GM21423 (cell line): Measurements from ENCODE around the gene USP9X.
A peak's percentile ranks its signal among the peaks of the same experiment; 100 is the strongest.
"Not testable (repeated sequence)": the region's sequence is repeated elsewhere in the genome, so short reads cannot be mapped to it uniquely, and the experiment has no call there.

Experiments used
- ATAC-seq: cut with Tn5 transposase; IDR thresholded peaks from one replicate; pipeline ENCODE4 v1.9.1; 2021; ENCODE audit warnings: mild to moderate bottlenecking, moderate library complexity; ENCODE audit not compliant: unreplicated experiment

Gene USP9X, protein sequence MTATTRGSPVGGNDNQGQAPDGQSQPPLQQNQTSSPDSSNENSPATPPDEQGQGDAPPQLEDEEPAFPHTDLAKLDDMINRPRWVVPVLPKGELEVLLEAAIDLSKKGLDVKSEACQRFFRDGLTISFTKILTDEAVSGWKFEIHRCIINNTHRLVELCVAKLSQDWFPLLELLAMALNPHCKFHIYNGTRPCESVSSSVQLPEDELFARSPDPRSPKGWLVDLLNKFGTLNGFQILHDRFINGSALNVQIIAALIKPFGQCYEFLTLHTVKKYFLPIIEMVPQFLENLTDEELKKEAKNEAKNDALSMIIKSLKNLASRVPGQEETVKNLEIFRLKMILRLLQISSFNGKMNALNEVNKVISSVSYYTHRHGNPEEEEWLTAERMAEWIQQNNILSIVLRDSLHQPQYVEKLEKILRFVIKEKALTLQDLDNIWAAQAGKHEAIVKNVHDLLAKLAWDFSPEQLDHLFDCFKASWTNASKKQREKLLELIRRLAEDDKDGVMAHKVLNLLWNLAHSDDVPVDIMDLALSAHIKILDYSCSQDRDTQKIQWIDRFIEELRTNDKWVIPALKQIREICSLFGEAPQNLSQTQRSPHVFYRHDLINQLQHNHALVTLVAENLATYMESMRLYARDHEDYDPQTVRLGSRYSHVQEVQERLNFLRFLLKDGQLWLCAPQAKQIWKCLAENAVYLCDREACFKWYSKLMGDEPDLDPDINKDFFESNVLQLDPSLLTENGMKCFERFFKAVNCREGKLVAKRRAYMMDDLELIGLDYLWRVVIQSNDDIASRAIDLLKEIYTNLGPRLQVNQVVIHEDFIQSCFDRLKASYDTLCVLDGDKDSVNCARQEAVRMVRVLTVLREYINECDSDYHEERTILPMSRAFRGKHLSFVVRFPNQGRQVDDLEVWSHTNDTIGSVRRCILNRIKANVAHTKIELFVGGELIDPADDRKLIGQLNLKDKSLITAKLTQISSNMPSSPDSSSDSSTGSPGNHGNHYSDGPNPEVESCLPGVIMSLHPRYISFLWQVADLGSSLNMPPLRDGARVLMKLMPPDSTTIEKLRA (N-terminal part only)

DNA sequence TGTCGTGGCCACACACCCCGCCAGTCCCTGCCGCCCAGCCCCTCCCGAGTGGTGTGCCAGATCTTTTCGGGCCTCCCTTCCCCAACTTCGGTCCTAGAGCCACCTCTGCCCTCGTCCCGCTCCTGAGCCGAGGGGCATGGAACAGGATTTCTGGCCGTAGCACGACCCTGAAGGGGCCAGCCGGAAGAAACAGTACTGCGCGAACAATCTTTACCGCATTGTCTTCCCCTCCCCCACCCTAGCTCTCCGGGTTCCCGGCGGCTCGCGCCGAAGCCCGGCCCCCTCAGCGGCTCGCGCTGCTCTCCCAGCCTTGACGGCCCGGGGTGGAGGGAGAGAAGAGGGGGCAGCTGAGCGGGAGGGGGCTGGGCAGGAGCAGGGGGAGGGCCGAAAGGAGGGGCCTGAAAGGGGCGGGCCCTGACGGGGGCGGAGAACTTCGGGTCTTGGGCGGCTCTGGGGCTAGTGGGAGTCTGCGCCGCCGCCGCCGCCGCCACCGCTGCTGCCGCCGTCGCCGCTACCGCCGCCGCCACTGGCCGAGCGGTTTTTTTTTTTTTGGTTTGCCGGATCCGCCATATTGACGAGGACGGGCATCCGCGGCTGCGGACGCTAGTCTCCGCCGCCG lies at the start of gene USP9X:
TSS of gene USP9X (plus strand) at position 553 of the 619 bp plus-strand sequence. CDS start 38,184 bp downstream, outside the sequence.
- peak; percentile 44 for ATAC-seq

DNA sequence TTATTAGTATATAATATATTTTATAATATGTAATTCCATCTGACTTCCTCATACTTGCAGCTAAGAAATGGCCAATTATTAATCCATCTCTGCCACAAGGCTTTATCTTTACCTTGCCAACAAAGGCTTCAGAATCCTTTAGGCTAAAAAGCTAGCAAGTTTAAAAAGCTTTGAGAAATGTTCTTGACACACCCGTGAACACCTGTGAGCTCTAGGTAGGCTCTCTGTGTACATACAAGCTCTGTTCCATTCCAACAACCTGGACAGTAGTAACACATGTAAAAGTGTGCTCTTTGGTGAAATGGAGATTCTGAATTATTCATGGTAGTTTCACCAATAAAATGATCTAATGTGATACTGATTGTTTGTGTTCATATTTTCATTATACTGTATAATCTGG lies 49.7 kb upstream of the USP9X start:
- no peak for ATAC-seq

DNA sequence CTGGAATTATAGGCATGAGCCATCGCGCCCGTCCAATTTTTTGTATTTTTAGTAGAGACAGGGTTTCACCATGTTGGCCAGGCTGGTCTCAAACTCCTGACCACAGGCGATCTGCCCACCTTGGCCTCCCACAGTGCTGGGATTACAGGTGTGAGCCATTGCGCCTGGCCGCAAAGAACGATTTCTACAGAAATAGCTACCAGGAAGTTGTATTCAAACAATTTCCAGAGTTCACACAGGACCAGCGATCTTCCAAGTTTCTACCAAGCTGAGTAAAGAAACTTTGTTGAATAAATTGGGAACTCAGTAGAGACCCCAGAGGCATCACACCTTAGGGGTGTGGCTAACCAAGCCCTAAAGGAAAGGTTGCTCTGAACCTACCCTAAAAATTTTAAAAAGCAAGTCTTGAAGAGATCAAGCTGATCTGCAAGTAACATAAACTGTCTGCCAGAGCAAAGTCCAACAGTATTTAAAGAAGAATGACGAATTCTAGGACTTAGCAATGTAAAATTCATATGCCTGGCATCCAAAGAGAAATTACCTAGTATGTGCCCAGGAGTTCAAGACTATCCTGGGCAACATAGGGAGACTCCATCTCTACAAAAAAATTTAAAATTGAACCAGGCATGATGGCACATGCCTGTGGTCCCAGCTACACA lies 48.4 kb upstream of the USP9X start:
- no peak for ATAC-seq

DNA sequence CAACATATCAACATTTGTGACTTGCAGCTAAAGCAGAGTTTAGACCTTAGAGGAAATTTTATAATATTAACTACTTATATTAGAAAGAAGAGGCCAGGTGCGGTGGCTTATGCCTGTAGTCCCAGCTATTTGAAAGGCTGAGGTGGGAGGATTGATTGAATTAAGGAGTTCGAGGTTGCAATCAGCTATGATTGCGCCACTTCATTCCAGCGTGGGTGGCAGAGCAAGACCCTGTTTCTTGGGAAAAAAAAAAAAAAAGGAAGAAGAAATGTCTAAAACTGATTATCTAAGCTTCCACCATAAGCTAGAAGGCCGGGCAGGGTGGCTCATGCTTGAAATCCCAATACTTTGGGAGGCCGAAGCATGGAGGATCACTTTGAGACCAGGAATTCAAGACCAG lies 42.0 kb upstream of the USP9X start:
- ATAC-seq = no peak

DNA sequence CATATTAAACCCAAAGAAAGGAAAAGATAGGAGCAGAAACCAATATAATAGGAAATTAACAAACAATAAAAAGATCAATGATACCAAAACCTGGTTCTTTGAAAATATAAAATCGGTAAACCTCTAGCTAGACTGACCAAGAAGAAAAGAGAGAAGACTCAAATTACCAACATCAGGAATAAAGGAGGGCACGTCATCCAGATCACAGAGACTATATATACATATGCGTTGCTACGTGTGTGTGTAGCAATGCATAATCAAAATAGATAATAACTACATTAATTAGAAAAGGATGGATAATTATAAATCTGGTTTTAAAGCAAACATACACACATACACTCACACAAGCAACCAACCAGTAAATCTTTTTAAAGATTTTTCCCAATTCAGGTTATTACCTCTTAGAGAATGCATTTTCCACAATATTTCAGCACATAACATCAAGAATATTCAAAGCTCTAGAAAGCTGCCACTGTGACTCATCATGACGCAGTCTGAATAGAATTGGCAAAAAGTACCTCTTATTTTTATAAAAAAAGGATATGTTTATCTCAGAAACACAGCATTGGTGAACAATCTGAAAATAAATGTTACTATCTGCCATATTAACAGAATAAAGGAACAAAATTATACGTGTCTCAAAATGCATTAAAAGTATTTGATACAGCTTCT lies 41.4 kb upstream of the USP9X start:
- ATAC-seq = no peak

DNA sequence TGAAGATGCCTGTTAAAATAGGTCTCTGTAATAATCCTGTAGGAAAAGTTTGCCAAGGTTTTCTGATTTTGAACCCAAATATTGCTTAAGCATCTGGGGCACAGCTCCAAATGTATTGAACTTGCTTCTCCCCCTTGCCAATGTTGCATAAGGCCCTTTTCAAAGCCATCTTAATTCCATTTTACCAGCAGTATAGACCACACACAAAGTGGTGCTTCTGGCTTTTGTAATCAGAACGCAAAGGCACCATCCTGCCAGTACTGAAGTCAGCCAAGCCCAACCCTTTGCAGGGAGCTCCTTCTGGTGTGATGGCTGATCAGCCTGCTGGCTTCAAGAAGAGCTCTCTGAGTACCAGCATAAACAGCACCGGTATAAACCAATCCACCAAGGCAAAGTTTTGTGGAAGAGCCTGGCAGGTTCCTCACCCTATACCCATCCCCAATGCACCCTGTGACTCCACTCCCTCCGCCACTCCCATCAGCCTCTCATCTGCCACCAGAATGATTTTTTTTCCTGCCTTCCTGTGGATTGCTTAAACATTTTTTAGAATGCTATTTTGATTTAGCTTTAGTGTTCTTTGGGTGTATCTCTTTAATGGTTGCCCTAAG lies 39.2 kb upstream of the USP9X start:
- no peak for ATAC-seq

DNA sequence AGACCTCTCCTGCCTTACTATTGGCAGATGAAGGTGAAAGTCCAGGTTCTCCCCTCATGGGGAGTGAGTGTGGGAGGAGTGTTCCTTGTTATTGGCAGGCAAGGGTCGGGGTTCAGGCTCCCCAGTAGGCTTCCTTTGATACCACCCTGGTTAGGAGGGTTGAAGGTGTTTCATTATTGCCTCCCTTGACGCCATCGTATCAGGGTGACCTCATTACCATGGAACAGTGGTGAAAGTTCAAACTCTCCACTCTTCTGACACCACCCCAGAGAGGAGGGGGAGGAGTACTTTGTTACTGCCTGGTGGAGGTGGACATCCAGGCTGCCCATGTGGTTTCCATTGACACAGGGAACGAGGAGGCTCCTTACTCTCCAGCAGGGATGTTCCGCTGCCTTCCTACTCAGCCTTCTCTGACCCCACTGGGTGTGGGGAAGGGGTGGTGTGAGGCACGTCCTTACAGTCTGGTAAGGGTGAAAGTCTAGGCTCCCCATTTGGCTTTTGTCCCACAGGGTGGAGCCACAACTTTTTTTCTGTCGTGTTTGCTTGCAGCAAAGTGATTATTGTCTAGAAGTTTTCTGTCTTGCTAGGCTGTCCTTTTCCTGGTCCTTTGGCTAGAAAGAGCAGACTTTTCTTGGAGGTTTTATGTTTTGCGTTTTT lies 37.2 kb upstream of the USP9X start:
- no peak for ATAC-seq

DNA sequence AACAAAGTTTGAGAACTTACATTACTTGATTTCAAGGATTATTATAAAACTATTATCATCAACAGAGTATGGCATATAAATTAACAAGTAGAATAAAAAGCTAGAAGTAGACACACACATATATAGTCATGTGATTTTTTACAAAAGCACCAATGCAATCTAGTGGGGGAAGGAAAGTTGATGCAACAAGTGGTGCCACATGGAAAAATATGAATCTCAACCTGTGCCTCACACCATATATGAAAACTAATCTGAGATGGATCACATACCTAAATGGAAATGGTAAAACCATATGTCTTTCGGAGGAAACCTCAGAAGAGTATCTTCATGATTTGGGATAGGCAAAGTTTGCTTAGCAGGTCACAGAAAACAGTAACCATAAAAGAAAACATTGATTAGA lies 34.9 kb upstream of the USP9X start:
- no peak for ATAC-seq

DNA sequence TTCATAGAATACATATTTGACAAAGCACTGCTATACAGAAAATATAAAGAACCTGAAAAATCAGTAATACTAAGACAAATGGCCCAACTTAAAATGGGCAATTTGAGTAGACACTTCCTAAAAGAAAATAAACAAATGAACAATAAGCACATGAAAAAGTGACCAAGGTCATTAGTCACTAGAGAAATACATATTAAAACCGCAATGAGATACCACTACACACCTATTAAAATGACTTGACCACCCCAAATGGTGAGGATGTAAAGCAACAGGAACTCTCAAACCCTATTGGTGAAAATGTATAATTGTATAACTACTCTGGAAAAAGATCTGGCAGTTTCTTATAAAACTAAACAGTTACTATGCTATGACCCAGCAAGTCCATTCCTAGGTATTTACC lies 34.0 kb upstream of the USP9X start:
- ATAC-seq = no peak

DNA sequence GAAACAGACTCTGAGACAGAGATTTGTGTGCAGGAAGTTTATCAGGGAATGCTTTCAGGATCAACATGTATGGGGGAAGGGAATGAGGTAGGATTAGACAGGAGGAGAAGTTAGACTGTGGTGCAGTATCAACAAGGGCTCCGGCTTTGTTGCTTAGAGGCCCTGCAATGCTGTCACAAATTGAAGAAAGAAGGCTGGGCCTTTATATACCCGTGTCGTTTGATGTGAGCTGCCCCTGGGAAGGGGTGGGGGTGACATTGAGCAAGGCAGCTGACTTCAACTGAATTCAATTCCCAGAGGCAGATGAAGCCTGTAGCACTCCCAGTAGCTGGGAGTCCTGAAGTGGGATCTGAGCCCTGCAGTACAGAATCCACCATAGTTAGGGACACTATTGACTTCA lies 29.5 kb upstream of the USP9X start:
- no peak for ATAC-seq

DNA sequence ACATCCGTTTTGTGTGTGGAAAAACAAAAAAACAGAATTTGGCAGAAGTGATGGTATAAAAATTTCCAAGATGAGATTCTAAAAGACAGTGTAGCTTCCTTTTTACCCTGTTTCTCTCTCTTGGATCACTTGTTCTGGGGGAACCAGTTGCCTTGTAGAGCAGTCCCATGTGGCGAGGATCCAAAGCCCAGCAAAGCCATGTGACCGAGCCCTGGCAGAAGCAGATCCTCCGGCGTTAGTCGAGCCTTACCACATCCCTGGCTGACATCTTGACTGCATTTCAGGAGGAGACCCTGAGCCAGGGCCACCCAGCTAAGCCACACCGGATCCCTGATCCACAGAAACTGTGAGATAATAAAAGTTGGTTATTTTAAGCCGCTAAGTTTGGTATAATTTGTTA lies 22.0 kb upstream of the USP9X start:
- not testable (repeated sequence) for ATAC-seq

DNA sequence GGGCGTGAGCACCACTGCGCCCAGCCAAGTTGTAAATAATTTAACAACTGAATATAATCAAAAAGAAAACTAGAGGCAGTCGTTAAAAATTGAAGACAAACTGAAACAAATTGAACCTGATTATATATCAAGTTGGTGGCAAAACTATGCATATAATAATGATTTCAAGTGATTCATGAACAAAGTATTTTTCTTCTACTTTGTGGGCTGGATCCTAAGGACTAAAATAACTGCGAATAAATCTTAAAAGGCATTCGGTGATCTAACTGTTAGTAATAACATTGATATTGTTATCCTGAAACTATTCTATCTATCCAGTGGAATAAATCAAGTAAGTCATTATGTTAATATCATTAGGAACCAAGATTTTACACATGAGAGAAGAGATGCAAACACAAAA lies 21.2 kb upstream of the USP9X start:
- no peak for ATAC-seq

DNA sequence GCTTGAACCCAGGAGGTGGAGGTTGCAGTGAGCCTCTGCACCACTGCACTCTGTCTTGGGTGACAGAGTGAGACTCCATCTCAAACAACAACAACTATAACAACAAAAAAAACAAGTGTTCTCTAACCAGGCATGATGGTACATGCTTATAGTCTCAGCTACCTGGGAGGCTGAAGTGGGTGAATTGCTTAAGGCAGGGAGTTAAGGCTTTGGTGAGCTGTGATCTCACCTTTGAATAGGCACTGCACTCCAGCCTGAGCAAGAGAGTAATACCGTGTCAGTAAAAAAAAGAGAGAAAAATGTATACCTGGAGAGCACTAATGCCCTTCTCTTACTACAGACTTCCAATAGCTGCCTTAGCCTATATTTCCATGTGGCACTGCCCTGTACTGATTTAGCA lies 18.9 kb upstream of the USP9X start:
- no peak for ATAC-seq

DNA sequence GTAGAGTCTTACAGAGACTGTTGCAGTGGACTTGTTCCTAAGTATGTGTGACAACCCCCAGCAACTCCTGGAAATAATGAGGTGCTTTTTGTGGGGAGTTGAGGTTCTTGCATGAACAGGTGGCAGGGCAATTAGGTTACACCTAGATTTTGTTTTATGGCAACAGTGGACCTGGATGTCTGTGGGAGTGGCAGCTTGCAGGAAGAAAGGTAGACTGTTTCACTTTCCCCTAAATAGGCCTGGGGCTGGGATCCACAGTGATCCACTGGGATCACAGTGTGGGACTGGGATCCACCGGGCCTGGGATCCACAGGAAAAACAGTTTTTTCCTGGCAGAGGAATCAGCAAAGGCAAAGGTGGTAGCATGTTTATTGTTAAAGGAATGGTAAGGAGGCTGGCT lies 18.3 kb upstream of the USP9X start:
- ATAC-seq = no peak

DNA sequence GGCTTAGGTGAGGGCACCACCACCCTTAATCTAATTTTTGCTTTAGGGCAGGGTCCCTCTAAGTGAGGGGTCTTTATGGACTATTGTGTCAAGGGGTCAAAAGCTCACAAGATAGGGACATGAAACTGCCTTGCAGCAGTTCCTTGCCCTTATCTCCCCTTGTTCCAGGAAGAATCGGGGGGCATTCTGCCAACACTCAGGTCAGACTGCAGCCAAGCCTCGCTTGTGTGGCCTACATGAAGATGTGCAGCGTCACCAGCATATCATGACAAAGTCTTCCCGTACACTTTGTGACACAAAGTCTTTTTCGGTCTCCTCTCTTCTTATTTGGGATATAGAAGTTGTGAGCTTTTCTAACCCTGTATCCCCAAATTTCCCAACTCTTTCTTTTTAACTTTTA lies 17.5 kb upstream of the USP9X start:
- ATAC-seq = no peak

DNA sequence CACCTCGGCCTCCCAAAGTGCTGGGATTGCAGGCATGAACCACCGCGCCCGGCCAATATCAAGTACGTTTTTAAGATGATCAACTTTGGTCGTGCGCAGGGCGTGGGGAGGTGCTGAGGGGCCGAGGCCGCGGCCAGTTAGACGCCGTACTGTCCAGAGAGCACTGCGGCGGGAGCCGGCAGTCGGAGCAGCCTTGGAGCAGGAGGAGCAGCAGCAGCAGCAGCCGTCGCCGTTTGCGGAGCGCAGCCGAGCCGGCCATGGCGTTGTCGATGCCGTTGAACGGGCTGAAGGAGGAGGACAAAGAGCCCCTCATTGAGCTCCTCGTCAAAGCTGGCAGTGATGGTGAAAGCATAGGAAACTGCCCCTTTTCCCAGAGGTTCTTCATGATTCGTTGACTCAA lies 8.5 kb upstream of the USP9X start:
- no peak for ATAC-seq

DNA sequence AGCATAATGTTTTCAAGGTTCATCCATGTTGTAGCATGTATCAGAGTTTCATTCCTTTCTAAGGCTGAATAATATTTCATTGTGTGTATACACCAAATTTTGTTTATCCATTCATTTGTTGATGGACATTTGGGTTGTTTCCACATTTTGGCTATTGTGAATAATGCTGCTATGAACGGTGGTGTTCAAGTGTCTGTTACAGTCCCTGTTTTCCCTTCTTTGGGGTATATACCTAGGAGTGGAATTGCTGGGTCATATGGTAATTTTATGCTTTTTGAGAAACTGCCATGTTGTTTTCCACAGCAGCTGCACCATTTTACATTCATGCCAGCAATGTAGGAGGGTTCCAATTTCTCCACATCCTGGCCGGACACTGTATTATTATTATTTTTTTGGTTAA lies 3.4 kb upstream of the USP9X start:
- ATAC-seq = no peak

DNA sequence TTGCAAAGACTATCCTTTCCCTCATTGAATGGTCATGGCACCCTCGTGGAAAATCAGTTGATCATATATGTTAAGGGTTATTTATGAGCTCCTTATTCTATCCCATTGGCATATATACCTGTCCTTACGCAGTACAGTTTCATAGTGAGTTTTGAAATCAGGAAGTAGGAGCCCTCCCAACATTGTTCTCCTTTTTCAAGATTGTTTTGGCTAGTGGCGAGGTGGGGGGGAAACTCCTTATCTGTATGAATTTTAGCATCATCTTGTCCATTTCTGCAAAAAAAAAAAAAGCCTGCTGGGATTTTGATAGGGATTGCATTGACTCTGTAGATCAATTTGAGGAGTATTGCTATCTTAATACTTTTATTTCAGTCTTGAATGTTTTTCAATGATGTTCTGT lies 2.5 kb upstream of the USP9X start:
- no peak for ATAC-seq
